OCI-LY1 (cell line): ENCODE measurements around the gene ABCB11.

ENCODE experiments used
- EZH2 ChIP-seq: fragments of 200-600 bp; sonication (generic), shearing (Covaris generic); IDR thresholded peaks from 2 replicates; pipeline ENCODE4 v1.8.0; 2017; ENCODE audit warnings: borderline replicate concordance, mixed run types, mild to moderate bottlenecking, antibody characterized with exemption, low read length, moderate library complexity, mixed read lengths
- TF ChIP-seq, protein P1 (sequence below): fragments of 200-600 bp; sonication (generic), shearing (Covaris generic); IDR thresholded peaks from 2 replicates; pipeline ENCODE4 v1.5.1; 2017; ENCODE audit warnings: mild to moderate bottlenecking, antibody characterized with exemption, low read length, moderate library complexity, mixed read lengths

DNA sequence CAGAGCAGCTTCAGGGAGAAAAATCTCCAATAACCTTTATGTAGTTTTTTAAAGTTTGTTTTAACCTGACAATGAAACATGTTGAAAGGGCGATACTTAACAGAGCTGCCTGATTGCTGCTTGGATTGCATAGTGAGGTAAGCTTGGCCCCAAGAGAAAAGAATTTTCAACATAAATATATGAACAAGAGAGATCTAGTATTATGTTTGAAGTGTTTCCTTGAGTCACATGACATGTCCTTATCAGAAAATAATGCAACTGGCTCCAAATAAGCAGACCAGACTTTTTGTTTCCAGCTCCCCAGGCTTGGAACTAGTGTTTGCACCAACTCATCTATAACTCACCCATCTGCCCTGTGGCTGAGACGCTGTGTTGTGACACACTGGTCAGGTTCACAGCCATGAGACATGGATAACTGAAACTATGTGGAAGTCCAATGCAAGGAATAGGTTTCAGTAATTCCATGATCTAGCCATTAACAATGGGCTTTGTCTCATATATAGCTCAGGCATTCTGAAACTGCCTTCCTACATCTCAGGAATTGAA, 44.7 kb downstream of the ABCB11 start:
- TF ChIP-seq, protein P1, sequence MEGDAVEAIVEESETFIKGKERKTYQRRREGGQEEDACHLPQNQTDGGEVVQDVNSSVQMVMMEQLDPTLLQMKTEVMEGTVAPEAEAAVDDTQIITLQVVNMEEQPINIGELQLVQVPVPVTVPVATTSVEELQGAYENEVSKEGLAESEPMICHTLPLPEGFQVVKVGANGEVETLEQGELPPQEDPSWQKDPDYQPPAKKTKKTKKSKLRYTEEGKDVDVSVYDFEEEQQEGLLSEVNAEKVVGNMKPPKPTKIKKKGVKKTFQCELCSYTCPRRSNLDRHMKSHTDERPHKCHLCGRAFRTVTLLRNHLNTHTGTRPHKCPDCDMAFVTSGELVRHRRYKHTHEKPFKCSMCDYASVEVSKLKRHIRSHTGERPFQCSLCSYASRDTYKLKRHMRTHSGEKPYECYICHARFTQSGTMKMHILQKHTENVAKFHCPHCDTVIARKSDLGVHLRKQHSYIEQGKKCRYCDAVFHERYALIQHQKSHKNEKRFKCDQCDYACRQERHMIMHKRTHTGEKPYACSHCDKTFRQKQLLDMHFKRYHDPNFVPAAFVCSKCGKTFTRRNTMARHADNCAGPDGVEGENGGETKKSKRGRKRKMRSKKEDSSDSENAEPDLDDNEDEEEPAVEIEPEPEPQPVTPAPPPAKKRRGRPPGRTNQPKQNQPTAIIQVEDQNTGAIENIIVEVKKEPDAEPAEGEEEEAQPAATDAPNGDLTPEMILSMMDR: no peak
- TF ChIP-seq EZH2: no peak
